Transverse colon (tissue), 4 donors: Measurements from ENCODE around the gene MYNN.

Experiments
- CTCF ChIP-seq, 5 experiments: fragments of 200-600 bp in 3 of 5; fragments of 450-650 bp in 2 of 5; sonication (generic) in 3 of 5; IDR thresholded peaks; 1 replicate in 2 of 5; 2 replicates in 3 of 5; pipeline ENCODE4 v1.5.1; 2016 to 2017; ENCODE audit warnings: antibody characterized with exemption in 5 of 5, inconsistent platforms in 3 of 5, mild to moderate bottlenecking in 2 of 5, moderate library complexity in 1 of 5
- POLR2AphosphoS5 ChIP-seq, 3 donors: sonication (generic); formaldehyde crosslinking; IDR thresholded peaks; one replicate each; pipeline ENCODE4 v1.6.1; 2016; ENCODE audit warnings: antibody characterized with exemption in 3 of 3

- TF ChIP-seq POLR2AphosphoS5 (IDR thresholded peaks at IDR 0.05) (no peak), CTCF (IDR thresholded peaks at IDR 0.05) (no peak)
Measured at GRCh38 chr3:169804681-169805080, 31.5 kb downstream of the MYNN start.
